H9 (cell line): ENCODE data around the gene ITGA8. TPM values are rescaled to one million over a fixed set of nuclear protein-coding genes. Genes with fewer than 3 reads are reported as not detected.

Experiments
- DNase-seq: peaks from one replicate; pipeline ENCODE4 v3.0.0-alpha.2; 2017
- H2AFZ ChIP-seq: one replicate; pipeline ENCODE4 v1.6.1; 2013; ENCODE audit warnings: mild to moderate bottlenecking, low read length, control low read depth, moderate library complexity
- H2AK5ac ChIP-seq: 2 replicates; pipeline ENCODE4 v1.6.1; 2013; ENCODE audit warnings: low read length, control low read depth, mixed read lengths; ENCODE audit not compliant: insufficient read length
- H2BK120ac ChIP-seq: one replicate; pipeline ENCODE4 v1.6.1; 2013; ENCODE audit warnings: low read depth, mild to moderate bottlenecking, low read length, control low read depth, inconsistent platforms; ENCODE audit not compliant: poor library complexity, severe bottlenecking
- H2BK12ac ChIP-seq: 2 replicates; pipeline ENCODE4 v1.6.1; 2013; ENCODE audit warnings: low read length, control low read depth, mixed read lengths, low read depth; ENCODE audit not compliant: insufficient read length
- H2BK15ac ChIP-seq: 2 replicates; pipeline ENCODE4 v1.6.1; 2013; ENCODE audit warnings: low read depth, low read length, control low read depth
- H2BK20ac ChIP-seq: one replicate; pipeline ENCODE4 v1.6.1; 2013; ENCODE audit warnings: low read depth, mild to moderate bottlenecking, low read length, control low read depth, inconsistent platforms; ENCODE audit not compliant: poor library complexity, severe bottlenecking
- H2BK5ac ChIP-seq: 2 replicates; pipeline ENCODE4 v1.6.1; 2013; ENCODE audit warnings: low read length, control low read depth, mixed read lengths; ENCODE audit not compliant: insufficient read length
- H3K14ac ChIP-seq: 2 replicates; pipeline ENCODE4 v1.6.1; 2013; ENCODE audit warnings: low read length, control low read depth; ENCODE audit not compliant: insufficient read depth
- H3K18ac ChIP-seq: 2 replicates; pipeline ENCODE4 v1.6.1; 2013; ENCODE audit warnings: low read depth, mild to moderate bottlenecking, mixed read lengths, low read length, control low read depth; ENCODE audit not compliant: insufficient read length
- H3K23ac ChIP-seq: 2 replicates; pipeline ENCODE4 v1.6.1; 2013; ENCODE audit warnings: low read length, control low read depth, mixed read lengths, low read depth; ENCODE audit not compliant: insufficient read length
- H3K23me2 ChIP-seq: 2 replicates; pipeline ENCODE4 v1.6.1; 2013; ENCODE audit warnings: low read depth, mild to moderate bottlenecking, mixed read lengths, low read length, control low read depth; ENCODE audit not compliant: insufficient read length, poor library complexity, severe bottlenecking
- H3K27ac ChIP-seq: 2 replicates; pipeline ENCODE4 v1.5.1; 2013; ENCODE audit warnings: low read length, control low read depth, mixed read lengths, low read depth; ENCODE audit not compliant: insufficient read length
- H3K27me3 ChIP-seq: 2 replicates; pipeline ENCODE4 v1.6.1; 2013; ENCODE audit warnings: low read length, control low read depth, inconsistent platforms; ENCODE audit not compliant: insufficient read depth
- H3K4ac ChIP-seq: 2 replicates; pipeline ENCODE4 v1.6.1; 2013; ENCODE audit warnings: low read depth, mild to moderate bottlenecking, control low read depth, inconsistent platforms, low read length, moderate library complexity
- H3K4me1 ChIP-seq: 2 replicates; pipeline ENCODE4 v1.6.1; 2013; ENCODE audit warnings: low read length, control low read depth, inconsistent platforms; ENCODE audit not compliant: insufficient read depth
- H3K4me2 ChIP-seq: 2 replicates; pipeline ENCODE4 v1.6.1; 2013; ENCODE audit warnings: low read length, control low read depth, mixed read lengths; ENCODE audit not compliant: insufficient read length, insufficient read depth
- H3K56ac ChIP-seq: 2 replicates; pipeline ENCODE4 v1.6.1; 2013; ENCODE audit warnings: low read depth, mild to moderate bottlenecking, mixed read lengths, low read length, control low read depth; ENCODE audit not compliant: insufficient read length
- H3K79me1 ChIP-seq: 2 replicates; pipeline ENCODE4 v1.6.1; 2013; ENCODE audit warnings: low read depth, mild to moderate bottlenecking, moderate library complexity, low read length, control low read depth, inconsistent platforms; ENCODE audit not compliant: insufficient read depth, poor library complexity, severe bottlenecking
- H3K79me2 ChIP-seq: 2 replicates; pipeline ENCODE4 v1.6.1; 2013; ENCODE audit warnings: low read length, control low read depth, inconsistent platforms; ENCODE audit not compliant: insufficient read depth
- H3K9ac ChIP-seq: 2 replicates; pipeline ENCODE4 v1.6.1; 2013; ENCODE audit warnings: low read length, control low read depth, mixed read lengths; ENCODE audit not compliant: insufficient read length; ENCODE audit errors: extremely low read depth
- H3K9me3 ChIP-seq: one replicate; pipeline ENCODE4 v1.6.1; 2013; ENCODE audit warnings: low read depth, low read length, inconsistent platforms; ENCODE audit not compliant: control insufficient read depth
- H3T11ph ChIP-seq: one replicate; pipeline ENCODE4 v1.6.1; 2013; ENCODE audit warnings: mild to moderate bottlenecking, low read length, control low read depth, inconsistent platforms
- H4K20me1 ChIP-seq: one replicate; pipeline ENCODE4 v1.6.1; 2013; ENCODE audit not compliant: control insufficient read depth, insufficient read length, insufficient read depth
- H4K5ac ChIP-seq: 2 replicates; pipeline ENCODE4 v1.6.1; 2013; ENCODE audit warnings: low read depth, mild to moderate bottlenecking, mixed read lengths, low read length, control low read depth; ENCODE audit not compliant: insufficient read length
- H4K8ac ChIP-seq: replicated peaks from 2 replicates; pipeline ENCODE4 v1.6.1; 2013; ENCODE audit warnings: low read length, control low read depth, mixed read lengths, low read depth; ENCODE audit not compliant: insufficient read length
- H4K91ac ChIP-seq: 2 replicates; pipeline ENCODE4 v1.6.1; 2013; ENCODE audit warnings: low read depth, mild to moderate bottlenecking, moderate library complexity, mixed read lengths, low read length, control low read depth; ENCODE audit not compliant: insufficient read length
- H3K27ac Mint-ChIP-seq, 3 experiments: 2 replicates in 2 of 3; 3 replicates in 1 of 3; pipeline ENCODE4 v1.8.0; 2020 to 2021; ENCODE audit warnings: mixed read lengths in 3 of 3, mild to moderate bottlenecking in 1 of 3, moderate library complexity in 1 of 3
- H3K27me3 Mint-ChIP-seq: 2 replicates; pipeline ENCODE4 v1.8.0; 2021; ENCODE audit warnings: low read depth, mild to moderate bottlenecking, moderate library complexity, mixed read lengths
- H3K36me3 Mint-ChIP-seq, 3 experiments: 2 replicates in 2 of 3; 3 replicates in 1 of 3; pipeline ENCODE4 v1.8.0; 2020 to 2021; ENCODE audit warnings: low read depth in 3 of 3, mixed read lengths in 3 of 3; ENCODE audit not compliant: insufficient read depth in 1 of 3
- H3K4me1 Mint-ChIP-seq, 2 experiments: 2 replicates each; pipeline ENCODE4 v1.8.0; 2020; ENCODE audit warnings: mixed read lengths in 2 of 2
- H3K4me3 Mint-ChIP-seq, 2 experiments: 2 replicates in 1 of 2; 3 replicates in 1 of 2; pipeline ENCODE4 v1.8.0; 2020 to 2021; ENCODE audit warnings: mild to moderate bottlenecking in 2 of 2, mixed read lengths in 2 of 2, moderate library complexity in 1 of 2
- H3K9me3 Mint-ChIP-seq, 2 experiments: 2 replicates in 1 of 2; 3 replicates in 1 of 2; pipeline ENCODE4 v1.8.0; 2020; ENCODE audit warnings: mild to moderate bottlenecking in 2 of 2, mixed read lengths in 2 of 2, moderate library complexity in 1 of 2
- CTCF ChIP-seq: fragments of 200-600 bp; sonication (generic); conservative IDR thresholded peaks from 3 replicates; pipeline ENCODE4 v1.8.0; 2021; ENCODE audit warnings: antibody characterized with exemption, mild to moderate bottlenecking
- WGBS: extraction: QIAGEN DNeasy Blood & Tissue Kit; methylation state at CpG from one replicate; pipeline ENCODE4 v1.1.7; 2013; ENCODE audit warnings: missing lambda C conversion rate, low lambda C conversion rate, mixed read lengths; ENCODE audit not compliant: insufficient read length; ENCODE audit errors: extremely low coverage; 5-methylcytosine and 5-hydroxymethylcytosine counted together
- total RNA-seq: library from RNA; stranded (reverse); gene quantifications from 2 replicates; pipeline ENCODE4 v1.2.1, GENCODE V29; 2021

ITGA8 gene
- total RNA-seq, 1 experiment from 2014 or later, result not detected

- no peak overlapping the region for H2BK5ac ChIP-seq
- H3K79me2 ChIP-seq, result no peaks in the 10 kb centered on the region
- no peak overlapping the region for H2BK15ac ChIP-seq
- H2BK120ac ChIP-seq, result no peak overlapping the region
- H3K27ac ChIP-seq, result no peak overlapping the region
- TF ChIP-seq CTCF, result no peak
- H3K23ac ChIP-seq, result no peak overlapping the region
- peaks cover 8% of the 10 kb centered on the region for H3K27me3 Mint-ChIP-seq
- no peaks in the 10 kb centered on the region for H3K27me3 ChIP-seq
- H4K5ac ChIP-seq, result no peak overlapping the region
- no CpG with 5 or more reads among the region's 5 CpGs for WGBS
- no peaks in the 10 kb centered on the region for H3K4me1 ChIP-seq
- no peak overlapping the region for H2BK12ac ChIP-seq
- H3K27ac Mint-ChIP-seq, result no peak overlapping the region
- no peak overlapping the region for H3K9ac ChIP-seq
- peaks cover 0 to 7% (median 3%) of the 10 kb centered on the region in 3 experiments; a peak in 3 of 7 replicates for H3K36me3 Mint-ChIP-seq
- no peak overlapping the region for H2AFZ ChIP-seq
- no peak overlapping the region for H3K18ac ChIP-seq
- no peak overlapping the region for H4K91ac ChIP-seq
- H4K8ac ChIP-seq, result no peak overlapping the region
- no peak overlapping the region for H3K4ac ChIP-seq
- H3K4me1 Mint-ChIP-seq, result peaks cover 11 to 16% of the 10 kb centered on the region in 2 experiments
- H3K4me3 Mint-ChIP-seq, result no peak overlapping the region
- no peak overlapping the region for H3K14ac ChIP-seq
- no peaks in the 10 kb centered on the region for H3K9me3 ChIP-seq
- no peak overlapping the region for H2BK20ac ChIP-seq
- no peaks in the 10 kb centered on the region for H3K79me1 ChIP-seq
- H4K20me1 ChIP-seq, result no peaks in the 10 kb centered on the region
- H3K4me2 ChIP-seq, result no peak overlapping the region
- peaks cover 4 to 5% of the 10 kb centered on the region in 2 experiments; a peak in 4 of 5 replicates for H3K9me3 Mint-ChIP-seq
- no peak overlapping the region for H3K56ac ChIP-seq
- H3T11ph ChIP-seq, result no peak overlapping the region
- DNase-seq, result no peak
- no peak overlapping the region for H2AK5ac ChIP-seq
- H3K23me2 ChIP-seq, result no peaks in the 10 kb centered on the region
These were observed 17.9 kb upstream of the ITGA8 start for GRCh38 chr10:15737656-15738055.
